ENCODE measurements around the gene BMX. TPM values are rescaled to one million over a fixed set of nuclear protein-coding genes. Genes with fewer than 3 reads are reported as not detected.
A peak's percentile ranks its signal among the peaks of the same experiment; 100 is the strongest.

The BMX gene
- total RNA-seq, 2 experiments from 2014 or later: not detected

DNA sequence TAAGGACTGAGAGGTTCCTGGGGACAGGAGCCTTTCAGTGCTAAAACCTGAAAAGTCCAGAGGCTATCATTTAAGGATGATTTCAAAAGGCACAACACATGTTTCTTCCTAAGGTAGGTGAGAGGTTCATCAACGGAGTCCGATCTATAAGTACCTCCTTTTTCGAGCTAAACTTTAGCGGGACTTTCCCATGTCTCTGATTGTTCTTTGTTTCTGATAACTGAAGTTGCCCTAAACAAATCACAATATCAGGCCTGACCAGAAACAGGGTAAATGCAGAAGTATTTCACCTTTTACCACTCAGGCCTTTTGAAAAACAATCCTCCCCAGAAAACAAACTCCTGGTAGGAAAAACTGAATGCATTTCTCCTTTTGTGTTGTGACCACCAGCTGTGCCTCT, 25.1 kb upstream of the BMX start:
- ATAC-seq: no peak
- no peaks in the 10 kb centered on the region for H3K27me3 Mint-ChIP-seq
- H3K36me3 Mint-ChIP-seq (ENCODE audit: low read depth): no peaks in the 10 kb centered on the region
- H3K4me3 Mint-ChIP-seq: no peak overlapping the region
- intact Hi-C loops (cut with DNase I, micrococcal nuclease): loop anchor here in 1 of 2 experiments (10.0 kb wide), 1 partner anchor 1219 kb away; no protein-coding TSS in a partner anchor
- ChIA-PET CTCF (no interaction called here), POLR2A (no interaction called here)
- no peak overlapping the region for H3K27ac Mint-ChIP-seq
- no peaks in the 10 kb centered on the region for H3K4me1 Mint-ChIP-seq
- H3K9me3 Mint-ChIP-seq (ENCODE audit: low read depth): no peaks in the 10 kb centered on the region
- no peak for DNase-seq

DNA sequence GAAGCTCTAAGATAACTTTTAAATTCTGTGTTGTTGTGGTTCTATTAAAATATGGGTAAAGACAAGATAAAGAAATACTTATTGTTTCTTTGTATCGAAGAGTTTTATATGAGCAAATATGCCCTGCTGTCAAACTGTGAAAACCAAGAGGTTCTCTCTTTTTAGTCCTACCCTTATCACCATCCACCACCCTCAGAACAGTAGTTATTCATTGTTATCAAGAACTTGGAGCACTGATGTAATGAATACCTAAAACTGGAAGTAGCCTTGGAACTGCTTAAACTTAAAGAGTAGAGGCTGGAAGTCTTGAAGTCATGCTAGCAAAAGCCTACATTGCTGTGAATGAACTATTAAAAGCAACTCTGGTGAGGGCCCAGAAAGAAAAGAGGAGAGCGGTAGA, 16.7 kb upstream of the BMX start:
- CTCF ChIA-PET: no interaction called here
- H3K4me1 Mint-ChIP-seq: no peaks in the 10 kb centered on the region
- no peaks in the 10 kb centered on the region for H3K9me3 Mint-ChIP-seq (ENCODE audit: low read depth)
- no peaks in the 10 kb centered on the region for H3K36me3 Mint-ChIP-seq (ENCODE audit: low read depth)
- H3K27ac Mint-ChIP-seq: no peak overlapping the region
- ATAC-seq (no peak), DNase-seq (no peak)
- intact Hi-C loops (cut with DNase I, micrococcal nuclease): no loop called here
- H3K27me3 Mint-ChIP-seq: peaks cover 4% of the 10 kb centered on the region
- no peak overlapping the region for H3K4me3 Mint-ChIP-seq
- POLR2A ChIA-PET: no interaction called here

GRCh38 chrX:15492469-15492868, 8.1 kb upstream of the BMX start:
- no peak for DNase-seq
- Mint-ChIP-seq H3K36me3 (ENCODE audit: low read depth) (no peaks in the 10 kb centered on the region), H3K9me3 (ENCODE audit: low read depth) (no peaks in the 10 kb centered on the region), H3K27me3 (peaks cover 2% of the 10 kb centered on the region), H3K27ac (no peak overlapping the region), H3K4me1 (peaks cover 4% of the 10 kb centered on the region), H3K4me3 (peak overlapping the region; percentile 75)
- POLR2A ChIA-PET: no interaction called here
- ATAC-seq: no peak
- intact Hi-C loops (cut with DNase I, micrococcal nuclease): loop anchor here (5.0 to 10.0 kb wide), 2 partner anchors 180 to 182 kb away; no protein-coding TSS in a partner anchor
- CTCF ChIA-PET: interaction anchor here (0.8 kb wide), 2 partner anchors 152 to 183 kb away, joined by 3 read pairs; no protein-coding TSS in a partner anchor

- ChIA-PET POLR2A (no interaction called here), CTCF (interaction anchor here (0.6 to 1.6 kb wide), 5 partner anchors 12 to 893 kb away, joined by 3 to 5 read pairs (median 3); no protein-coding TSS in a partner anchor)
- intact Hi-C loops (cut with DNase I, micrococcal nuclease): loop anchor here (5.0 to 10.0 kb wide), 2 partner anchors 179 to 181 kb away; no protein-coding TSS in a partner anchor
- peak; percentile 77 for DNase-seq
- Mint-ChIP-seq H3K9me3 (ENCODE audit: low read depth) (no peaks in the 10 kb centered on the region), H3K27ac (peak within 1 kb of the TSS; percentile 47), H3K27me3 (peaks cover 2% of the 10 kb centered on the region), H3K36me3 (ENCODE audit: low read depth) (no peaks in the 10 kb centered on the region), H3K4me1 (peaks cover 4% of the 10 kb centered on the region), H3K4me3 (peak within 1 kb of the TSS; percentile 75)
- peak; percentile 95 for ATAC-seq
Observed at GRCh38 chrX:15493118-15493962, 7.3 kb upstream of the BMX start, which contains the start of gene PIR. TSS of gene PIR (minus strand) at chrX:15493333. CDS start at chrX:15491257, 2,076 bp downstream.

GRCh38 chrX:15495801-15496200, 4.8 kb upstream of the BMX start:
- CTCF ChIA-PET: interaction anchor here (1.0 kb wide), 1 partner anchor 147 kb away, joined by 3 read pairs; no protein-coding TSS in a partner anchor
- ATAC-seq (no peak), DNase-seq (no peak)
- no peaks in the 10 kb centered on the region for H3K9me3 Mint-ChIP-seq (ENCODE audit: low read depth)
- no peak overlapping the region for H3K27ac Mint-ChIP-seq
- H3K4me3 Mint-ChIP-seq: no peak overlapping the region
- POLR2A ChIA-PET: no interaction called here
- intact Hi-C loops (cut with DNase I, micrococcal nuclease): loop anchor here (5.0 to 10.0 kb wide), 3 partner anchors 72 to 179 kb away; no protein-coding TSS in a partner anchor
- peaks cover 2% of the 10 kb centered on the region for H3K27me3 Mint-ChIP-seq
- H3K36me3 Mint-ChIP-seq (ENCODE audit: low read depth): no peaks in the 10 kb centered on the region
- H3K4me1 Mint-ChIP-seq: peaks cover 4% of the 10 kb centered on the region

- DNase-seq: no peak
- H3K27me3 Mint-ChIP-seq: peaks cover 2% of the 10 kb centered on the region
- H3K36me3 Mint-ChIP-seq (ENCODE audit: low read depth): no peaks in the 10 kb centered on the region
- H3K4me1 Mint-ChIP-seq: peaks cover 4% of the 10 kb centered on the region
- H3K4me3 Mint-ChIP-seq: no peak overlapping the region
- no peak for ATAC-seq
- ChIA-PET CTCF (interaction anchor here (0.6 to 1.0 kb wide), 2 partner anchors 148 to 1556 kb away, joined by 3 read pairs; no protein-coding TSS in a partner anchor), POLR2A (no interaction called here)
- no peaks in the 10 kb centered on the region for H3K9me3 Mint-ChIP-seq (ENCODE audit: low read depth)
- H3K27ac Mint-ChIP-seq: no peak overlapping the region
- intact Hi-C loops (cut with DNase I, micrococcal nuclease): loop anchor here (5.0 to 10.0 kb wide), 3 partner anchors 70 to 178 kb away; no protein-coding TSS in a partner anchor
Observed at GRCh38 chrX:15496824-15497223, 3.8 kb upstream of the BMX start.

- ChIA-PET CTCF (interaction anchor here (1.6 kb wide), 1 partner anchor 20 kb away, joined by 5 read pairs; no protein-coding TSS in a partner anchor), POLR2A (no interaction called here)
- peak; percentile 59 for DNase-seq
- Mint-ChIP-seq H3K4me1 (peaks cover 4% of the 10 kb centered on the region), H3K9me3 (ENCODE audit: low read depth) (no peaks in the 10 kb centered on the region), H3K27me3 (peaks cover 2% of the 10 kb centered on the region), H3K4me3 (no peak overlapping the region), H3K27ac (no peak overlapping the region), H3K36me3 (ENCODE audit: low read depth) (no peaks in the 10 kb centered on the region)
- intact Hi-C loops (cut with DNase I, micrococcal nuclease): loop anchor here (2.0 to 10.0 kb wide), 4 partner anchors 67 to 177 kb away; no protein-coding TSS in a partner anchor
- ATAC-seq: no peak
Observed at GRCh38 chrX:15497865-15498264, 2.7 kb upstream of the BMX start.

DNA sequence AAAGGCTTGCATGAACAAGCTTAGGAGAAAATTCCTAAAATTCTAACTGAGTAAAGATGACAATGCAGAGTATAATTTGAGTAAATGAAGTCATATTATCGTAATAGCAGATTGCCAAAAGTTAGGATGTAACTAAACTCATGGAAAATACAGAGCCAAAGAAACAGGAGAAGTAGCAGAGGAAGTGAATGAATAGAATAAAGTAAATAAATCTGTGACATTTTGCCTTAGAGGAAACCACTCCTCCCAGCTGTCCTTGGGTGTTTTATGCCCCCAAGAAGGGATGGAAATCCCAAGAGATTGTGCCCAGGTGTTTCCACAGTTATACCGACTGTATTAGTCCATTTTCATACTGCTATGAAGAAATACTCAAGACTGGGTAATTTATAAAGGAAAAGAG, 1.9 kb upstream of the BMX start:
- ATAC-seq: no peak
- peaks cover under 1% of the 10 kb centered on the region for H3K4me1 Mint-ChIP-seq
- no peak for DNase-seq
- peaks cover 2% of the 10 kb centered on the region for H3K27me3 Mint-ChIP-seq
- no peak overlapping the region for H3K27ac Mint-ChIP-seq
- no peak overlapping the region for H3K4me3 Mint-ChIP-seq
- H3K36me3 Mint-ChIP-seq (ENCODE audit: low read depth): no peaks in the 10 kb centered on the region
- ChIA-PET CTCF (interaction anchor here (1.6 kb wide), 1 partner anchor 19 kb away, joined by 5 read pairs; no protein-coding TSS in a partner anchor), POLR2A (no interaction called here)
- intact Hi-C loops (cut with DNase I, micrococcal nuclease): loop anchor here (2.0 to 10.0 kb wide), 4 partner anchors 66 to 176 kb away; no protein-coding TSS in a partner anchor
- no peaks in the 10 kb centered on the region for H3K9me3 Mint-ChIP-seq (ENCODE audit: low read depth)

- Mint-ChIP-seq H3K4me3 (no peak overlapping the region), H3K9me3 (ENCODE audit: low read depth) (no peaks in the 10 kb centered on the region), H3K27me3 (peaks cover 4% of the 10 kb centered on the region), H3K36me3 (ENCODE audit: low read depth) (no peaks in the 10 kb centered on the region), H3K27ac (no peak overlapping the region), H3K4me1 (no peaks in the 10 kb centered on the region)
- intact Hi-C loops (cut with DNase I, micrococcal nuclease): loop anchor here (2.0 to 10.0 kb wide), 4 partner anchors 65 to 175 kb away; no protein-coding TSS in a partner anchor
- ATAC-seq (no peak), DNase-seq (no peak)
- CTCF ChIA-PET: interaction anchor here (0.7 to 1.2 kb wide), 2 partner anchors 21 to 161 kb away, joined by 3 to 4 read pairs; no protein-coding TSS in a partner anchor
- POLR2A ChIA-PET: no interaction called here
Observed at GRCh38 chrX:15499976-15500375, 631 bp upstream of the BMX start.

DNA sequence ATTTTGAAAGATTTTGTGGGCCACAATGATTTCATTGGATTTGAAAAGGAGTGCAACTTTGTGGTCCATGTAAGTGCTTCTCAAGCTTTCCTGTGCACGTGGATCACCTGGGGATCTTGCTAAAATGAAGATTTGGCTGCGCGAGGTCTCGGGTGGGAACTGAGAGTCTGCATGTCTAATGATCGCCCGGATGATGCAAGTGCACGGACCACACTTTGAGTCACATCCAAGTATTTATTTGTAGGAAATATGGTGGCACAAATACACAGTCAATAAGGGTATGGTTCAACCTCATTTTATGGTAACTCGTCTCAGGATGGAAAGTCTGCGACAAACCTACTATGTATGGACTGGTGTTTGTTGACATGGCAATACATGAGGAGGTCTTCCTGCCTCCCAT, 899 bp downstream of the BMX start:
- intact Hi-C loops (cut with DNase I, micrococcal nuclease): no loop called here
- no peak overlapping the region for H3K27ac Mint-ChIP-seq
- H3K9me3 Mint-ChIP-seq (ENCODE audit: low read depth): no peaks in the 10 kb centered on the region
- peaks cover 5% of the 10 kb centered on the region for H3K27me3 Mint-ChIP-seq
- POLR2A ChIA-PET: no interaction called here
- no peak overlapping the region for H3K4me3 Mint-ChIP-seq
- H3K4me1 Mint-ChIP-seq: no peaks in the 10 kb centered on the region
- no peak for ATAC-seq
- CTCF ChIA-PET: interaction anchor here (0.6 kb wide), 1 partner anchor 16 kb away, joined by 3 read pairs; no protein-coding TSS in a partner anchor
- DNase-seq: no peak
- H3K36me3 Mint-ChIP-seq (ENCODE audit: low read depth): no peaks in the 10 kb centered on the region

GRCh38 chrX:15504661-15505060, 4.1 kb downstream of the BMX start:
- ATAC-seq: no peak
- ChIA-PET POLR2A (no interaction called here), CTCF (no interaction called here)
- Mint-ChIP-seq H3K27me3 (peaks cover 5% of the 10 kb centered on the region), H3K4me3 (no peak overlapping the region), H3K4me1 (no peaks in the 10 kb centered on the region), H3K27ac (no peak overlapping the region), H3K36me3 (ENCODE audit: low read depth) (no peaks in the 10 kb centered on the region), H3K9me3 (ENCODE audit: low read depth) (no peaks in the 10 kb centered on the region)
- intact Hi-C loops (cut with DNase I, micrococcal nuclease): no loop called here
- DNase-seq: no peak

Measured in activated CD4-positive, alpha-beta T cell treated with anti-CD3 and anti-CD28 coated beads for 36 hours (primary cell).